GM21576 (cell line): ENCODE measurements around the gene CNPY2.
"Not testable (repeated sequence)": the region's sequence is repeated elsewhere in the genome, so short reads cannot be mapped to it uniquely, and the experiment has no call there.

Source experiments
- ATAC-seq: cut with Tn5 transposase; IDR thresholded peaks from one replicate; pipeline ENCODE4 v1.9.1; 2021; ENCODE audit warnings: mild to moderate bottlenecking, moderate library complexity; ENCODE audit not compliant: unreplicated experiment

The CNPY2 gene

GRCh38 chr12:56333679-56334489 is 18.1 kb upstream of the CNPY2 start, which contains the start of gene PAN2:
Gene PAN2 (minus strand): TSS chr12:56334000. CDS start chr12:56333094, 906 bp downstream.
- ATAC-seq = peak; percentile 88

- ATAC-seq = no peak
These were observed 17.4 kb upstream of the CNPY2 start for GRCh38 chr12:56333197-56333678.

GRCh38 chr12:56332512-56333196 is 16.9 kb upstream of the CNPY2 start:
- no peak for ATAC-seq

- no peak for ATAC-seq
These were observed 15.2 kb upstream of the CNPY2 start for GRCh38 chr12:56330936-56331490.

- ATAC-seq = no peak
These were observed 10.7 kb upstream of the CNPY2 start for GRCh38 chr12:56326533-56326932.

GRCh38 chr12:56326126-56326525 is 10.3 kb upstream of the CNPY2 start:
- no peak for ATAC-seq

GRCh38 chr12:56324206-56324605 is 8.4 kb upstream of the CNPY2 start:
- ATAC-seq = no peak

- ATAC-seq = not testable (repeated sequence)
These were observed 5.8 kb upstream of the CNPY2 start for GRCh38 chr12:56321610-56322009.

- no peak for ATAC-seq
These were observed 5.2 kb upstream of the CNPY2 start for GRCh38 chr12:56321027-56321426.

- ATAC-seq = no peak
These were observed 1.9 kb upstream of the CNPY2 start for GRCh38 chr12:56317675-56318074.

GRCh38 chr12:56315249-56315621 is 553 bp downstream of the CNPY2 start:
- no peak for ATAC-seq

- ATAC-seq = no peak
These were observed 4.8 kb downstream of the CNPY2 start for GRCh38 chr12:56311003-56311402.

- no peak for ATAC-seq
These were observed 7.1 kb downstream of the CNPY2 start for GRCh38 chr12:56308714-56309113.

GRCh38 chr12:56307221-56307965 is 8.4 kb downstream of the CNPY2 start:
- no peak for ATAC-seq

GRCh38 chr12:56304872-56305590 is 10.8 kb downstream of the CNPY2 start:
- ATAC-seq = no peak

- ATAC-seq = no peak
These were observed 11.5 kb downstream of the CNPY2 start for GRCh38 chr12:56304276-56304675.

GRCh38 chr12:56300644-56301464 is 14.9 kb downstream of the CNPY2 start:
- no peak for ATAC-seq

GRCh38 chr12:56299853-56300643 is 15.7 kb downstream of the CNPY2 start, which contains the start of gene CS:
Gene CS (minus strand): TSS chr12:56300330. CDS start chr12:56300201, 129 bp downstream.
- peak; percentile 94 for ATAC-seq
